Measurements from ENCODE around the gene CMIP.

DNA sequence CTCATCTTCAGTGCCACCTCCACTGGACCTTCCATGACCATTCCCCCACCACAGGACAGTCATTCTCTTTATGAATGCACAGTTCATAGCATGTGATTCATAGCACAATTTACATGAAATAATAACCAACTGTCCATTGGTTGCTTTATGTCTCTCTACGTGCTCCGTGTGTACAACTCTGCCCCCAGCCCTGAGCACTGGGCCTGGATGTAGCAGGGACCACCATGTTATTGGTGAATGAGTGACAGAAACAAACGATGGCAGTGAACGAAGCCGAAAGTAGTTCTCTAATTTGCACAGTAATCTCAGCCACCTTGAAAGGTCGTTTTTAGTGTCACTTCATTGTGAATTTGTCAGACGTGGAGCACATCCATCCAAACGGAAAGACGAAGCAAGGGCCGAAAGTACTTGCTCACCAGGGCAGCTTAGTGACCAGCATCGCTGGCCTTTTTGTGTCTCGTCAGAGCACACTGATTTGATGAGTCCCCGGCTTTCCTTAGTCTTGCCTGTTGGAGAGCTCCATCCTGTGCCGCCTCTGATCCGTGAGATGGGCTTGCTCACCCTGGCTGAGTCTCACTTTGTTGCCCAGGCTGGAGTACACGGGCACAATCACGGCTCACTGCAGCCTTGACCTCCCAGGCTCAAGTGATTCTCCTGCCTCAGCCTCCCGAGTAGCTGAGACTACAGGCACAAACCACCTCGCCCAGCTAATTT is 95.3 kb downstream of the CMIP start:
- no peak for TF ChIP-seq POLR2A (IDR thresholded peaks at IDR 0.05)
- TF ChIP-seq, protein P1, sequence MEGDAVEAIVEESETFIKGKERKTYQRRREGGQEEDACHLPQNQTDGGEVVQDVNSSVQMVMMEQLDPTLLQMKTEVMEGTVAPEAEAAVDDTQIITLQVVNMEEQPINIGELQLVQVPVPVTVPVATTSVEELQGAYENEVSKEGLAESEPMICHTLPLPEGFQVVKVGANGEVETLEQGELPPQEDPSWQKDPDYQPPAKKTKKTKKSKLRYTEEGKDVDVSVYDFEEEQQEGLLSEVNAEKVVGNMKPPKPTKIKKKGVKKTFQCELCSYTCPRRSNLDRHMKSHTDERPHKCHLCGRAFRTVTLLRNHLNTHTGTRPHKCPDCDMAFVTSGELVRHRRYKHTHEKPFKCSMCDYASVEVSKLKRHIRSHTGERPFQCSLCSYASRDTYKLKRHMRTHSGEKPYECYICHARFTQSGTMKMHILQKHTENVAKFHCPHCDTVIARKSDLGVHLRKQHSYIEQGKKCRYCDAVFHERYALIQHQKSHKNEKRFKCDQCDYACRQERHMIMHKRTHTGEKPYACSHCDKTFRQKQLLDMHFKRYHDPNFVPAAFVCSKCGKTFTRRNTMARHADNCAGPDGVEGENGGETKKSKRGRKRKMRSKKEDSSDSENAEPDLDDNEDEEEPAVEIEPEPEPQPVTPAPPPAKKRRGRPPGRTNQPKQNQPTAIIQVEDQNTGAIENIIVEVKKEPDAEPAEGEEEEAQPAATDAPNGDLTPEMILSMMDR (IDR thresholded peaks at IDR 0.05), result no peak

Data from right lobe of liver (tissue), 4 donors.